GM19023 (cell line): ENCODE results near the gene DEAF1.

Experiments
- ATAC-seq: cut with Tn5 transposase; IDR thresholded peaks from one replicate; pipeline ENCODE4 v1.9.1; 2021; ENCODE audit warnings: mild to moderate bottlenecking, moderate library complexity; ENCODE audit not compliant: unreplicated experiment

The DEAF1 gene

DNA sequence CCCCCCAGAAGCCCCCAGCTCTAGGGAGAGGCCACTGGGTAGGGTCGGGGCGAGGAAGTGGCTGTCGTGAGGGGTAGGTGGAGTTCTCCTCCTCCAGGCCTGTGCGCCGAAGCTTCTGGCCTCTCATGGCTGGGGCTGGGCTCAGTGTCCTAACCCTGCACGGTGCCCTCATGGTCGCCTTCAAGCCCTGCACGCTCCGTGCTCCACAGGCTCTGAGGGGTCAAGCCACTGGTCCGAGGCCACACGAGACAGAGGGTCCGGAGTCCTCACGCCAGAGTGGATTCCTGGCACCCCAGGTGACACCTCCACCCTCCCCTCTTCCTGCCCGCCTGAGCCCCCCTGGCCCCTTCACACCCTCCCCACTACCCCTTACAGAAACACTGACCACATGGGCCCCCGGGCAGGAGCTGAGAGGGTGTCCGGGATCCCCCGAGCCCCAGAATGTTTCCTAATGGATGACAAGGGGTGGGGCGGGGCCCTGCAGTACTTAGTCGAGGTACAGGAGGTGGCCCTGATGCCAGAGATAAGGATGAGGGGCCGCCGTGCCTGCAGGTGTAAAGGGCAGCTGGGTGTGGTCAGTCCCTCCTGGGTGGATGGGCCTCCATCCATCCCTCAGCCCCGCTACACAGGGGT, 69.3 kb downstream of the DEAF1 start:
- no peak for ATAC-seq

DNA sequence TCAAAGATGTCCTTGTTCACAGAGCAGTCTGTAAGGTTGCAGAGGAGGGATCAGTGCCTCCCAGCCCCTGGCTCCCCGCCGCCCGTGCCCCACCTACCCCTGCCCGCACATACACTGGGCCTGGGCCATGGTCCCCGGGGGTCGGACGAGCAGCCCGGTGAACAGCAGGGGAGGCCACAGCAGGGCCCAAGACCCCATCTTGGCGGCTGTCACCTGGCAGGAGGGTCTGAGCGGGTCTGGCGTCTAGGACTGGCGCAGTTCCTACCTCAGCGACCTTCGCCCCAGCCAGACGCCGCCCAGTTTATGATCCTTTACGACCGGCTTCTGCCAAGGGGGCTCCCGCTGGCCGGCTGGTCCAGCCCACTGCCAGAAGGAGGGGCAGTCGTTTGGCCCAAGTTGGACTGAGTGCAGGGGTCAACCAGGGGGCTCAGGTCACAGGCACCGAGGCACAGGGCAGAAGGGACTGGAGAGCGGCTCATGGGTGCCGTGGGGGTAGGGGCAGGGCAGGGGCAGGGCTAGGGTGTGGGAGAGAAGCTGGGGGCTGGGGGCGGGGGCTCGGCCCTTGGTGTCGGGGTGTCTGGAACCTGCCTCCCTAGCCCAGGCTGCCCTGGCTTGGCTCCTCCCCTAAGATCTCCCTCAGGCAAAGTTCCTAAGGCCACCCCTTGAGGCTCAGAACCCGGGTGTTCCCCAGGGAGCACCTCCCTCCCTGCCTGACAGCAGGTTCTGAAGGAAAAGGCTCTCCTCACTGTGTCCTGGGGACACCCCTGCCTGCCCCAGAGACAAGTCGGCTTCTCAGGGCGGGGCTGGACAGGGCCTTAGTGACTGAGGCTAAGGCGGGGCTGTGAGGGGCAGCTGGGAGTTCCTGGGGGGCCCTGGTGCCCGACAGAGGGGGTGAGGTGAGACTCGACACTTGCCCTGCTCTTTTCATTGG, 70.1 kb downstream of the DEAF1 start, which contains the start of gene CDHR5:
Gene CDHR5 (minus strand): TSS at position 251 of the 931 bp plus-strand sequence. CDS start 53 bp downstream, at position 198.
- no peak for ATAC-seq

DNA sequence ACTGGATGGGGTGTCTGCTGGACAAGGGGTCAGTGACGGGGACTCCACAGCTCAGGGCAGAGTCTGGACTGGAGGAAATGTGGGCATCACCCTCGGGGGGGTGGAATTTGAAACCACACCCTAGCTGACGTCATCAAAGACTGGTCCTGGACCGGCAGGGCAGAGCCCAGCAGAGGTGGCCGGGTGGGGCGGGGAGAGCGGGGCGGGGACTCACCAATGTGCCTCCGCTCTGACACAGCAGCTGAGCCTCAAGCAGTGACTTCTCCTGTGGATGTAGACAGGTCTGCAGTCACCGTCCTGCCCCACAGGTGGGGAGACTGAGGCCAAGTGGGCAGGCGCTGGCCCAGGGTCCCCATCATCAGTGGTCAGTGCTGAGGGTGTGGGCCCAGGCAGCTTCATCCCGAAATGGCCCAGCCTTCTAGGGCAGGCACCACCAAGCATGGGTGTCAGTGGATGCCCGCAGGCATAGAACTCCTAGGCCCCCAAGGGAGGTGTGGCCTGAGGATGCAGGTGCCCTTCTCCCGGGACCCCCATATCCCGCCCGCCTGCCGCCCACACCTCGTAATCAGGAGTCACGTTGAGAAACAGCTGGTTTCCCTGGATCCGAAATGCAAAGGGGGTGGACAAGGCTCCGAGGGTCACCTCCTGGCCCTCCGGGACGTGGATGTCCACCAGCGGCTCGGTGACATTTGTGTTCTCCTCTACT, 70.9 kb downstream of the DEAF1 start:
- no peak for ATAC-seq

DNA sequence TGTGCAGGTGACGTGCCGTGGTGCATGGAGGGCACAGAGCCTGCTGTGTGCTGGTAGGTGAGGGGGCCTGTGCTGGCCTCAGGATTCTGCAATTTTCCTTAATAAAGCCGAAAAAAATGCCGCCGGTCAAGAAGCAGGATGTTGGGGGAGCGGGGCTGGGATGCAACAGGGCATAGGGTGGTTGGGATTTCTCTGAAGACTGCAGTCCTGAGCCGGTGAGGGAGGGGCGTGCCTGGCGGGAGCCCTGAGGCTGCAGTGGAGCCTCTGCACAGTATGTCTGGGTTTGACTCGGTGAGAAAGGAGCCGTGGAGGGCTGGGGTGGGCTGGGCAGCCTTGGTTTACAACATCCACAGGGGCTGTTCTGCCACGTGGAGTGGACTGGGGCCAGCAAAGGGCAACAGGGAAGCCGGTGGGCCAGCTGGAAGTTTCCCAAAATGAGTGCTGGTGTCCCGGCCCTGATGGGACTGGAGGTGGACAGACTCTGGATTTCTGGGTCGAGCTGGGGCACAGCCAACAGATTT, 71.6 kb downstream of the DEAF1 start:
- ATAC-seq = no peak

DNA sequence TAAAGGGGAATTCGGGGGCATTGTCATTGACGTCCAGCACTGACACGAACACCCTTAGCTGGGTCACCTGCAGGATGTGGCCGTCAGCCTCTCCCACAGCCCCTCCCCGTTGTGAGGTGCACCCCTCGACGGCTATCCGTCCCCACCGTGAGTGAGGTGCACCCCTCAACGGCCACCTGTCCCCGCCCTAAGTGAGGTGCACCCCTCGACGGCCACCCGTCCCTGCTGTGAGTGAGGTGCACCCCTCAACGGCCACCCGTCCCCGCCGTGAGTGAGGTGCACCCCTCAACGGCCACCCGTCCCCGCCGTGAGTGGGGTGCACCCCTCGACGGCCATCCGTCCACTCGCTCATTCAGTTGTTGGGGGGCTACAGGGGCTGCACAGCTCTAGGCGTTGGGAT, 73.2 kb downstream of the DEAF1 start:
- ATAC-seq = no peak

DNA sequence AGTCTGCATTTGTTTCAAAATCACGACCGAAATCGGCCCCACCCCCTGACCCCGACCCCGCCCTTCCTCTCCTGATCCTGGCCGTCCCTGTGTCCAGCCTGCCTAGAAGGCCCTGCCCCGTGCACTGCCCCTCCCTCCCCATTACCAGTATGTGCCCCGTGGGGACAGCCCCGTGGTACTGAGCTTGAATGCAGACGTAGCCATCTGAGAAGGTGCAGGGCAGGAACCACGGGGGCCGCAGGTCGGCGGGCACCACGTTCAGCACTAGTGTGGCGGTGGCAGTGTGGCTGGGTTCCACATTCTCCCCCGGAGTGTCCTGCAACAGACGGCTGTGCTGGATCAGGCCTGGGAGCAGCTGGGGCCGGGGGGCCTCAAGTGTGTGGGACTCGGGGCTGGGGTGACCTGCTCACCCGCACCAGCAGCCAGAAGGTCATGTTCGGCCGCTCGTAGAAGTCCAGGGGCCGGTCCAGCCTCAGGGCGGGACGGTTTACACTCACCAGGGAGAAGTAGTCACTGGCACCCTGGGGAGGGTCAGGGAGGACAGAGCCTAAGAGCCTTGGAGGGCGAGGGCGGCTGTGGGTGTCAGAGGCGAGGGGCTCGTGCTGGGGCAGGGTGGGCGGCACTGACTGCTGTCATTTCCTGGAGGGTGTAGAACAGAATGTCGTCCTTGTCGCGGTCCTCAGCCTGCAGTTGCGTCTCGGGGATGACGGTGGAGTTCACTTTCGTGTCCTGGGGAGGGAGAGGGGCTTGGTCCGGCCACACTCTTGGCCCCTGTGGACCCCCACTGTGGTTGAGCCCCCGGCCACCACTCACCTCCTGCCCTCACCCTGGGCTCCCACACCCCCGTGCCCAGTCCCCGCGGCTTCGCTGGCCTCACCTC, 73.8 kb downstream of the DEAF1 start:
- no peak for ATAC-seq

DNA sequence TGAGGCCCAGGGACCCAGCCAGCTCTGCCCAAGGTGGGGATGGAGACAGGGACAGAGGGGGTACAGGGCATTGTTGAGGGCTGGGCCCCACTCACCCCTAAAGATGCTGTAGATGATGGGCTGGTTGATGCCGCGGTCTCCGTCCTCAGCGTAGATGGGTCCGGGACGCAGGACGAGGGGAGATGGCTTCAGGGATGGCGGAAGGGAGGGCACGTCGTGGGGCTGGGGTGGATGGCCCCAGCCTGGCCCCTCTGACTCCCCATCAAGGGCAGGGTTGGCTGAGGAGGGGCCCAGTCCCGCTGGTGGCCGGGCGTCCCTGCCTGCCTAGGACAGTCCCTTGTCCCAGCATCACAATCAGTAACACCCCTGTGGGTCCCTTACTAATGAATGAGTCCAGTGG, 74.8 kb downstream of the DEAF1 start:
- ATAC-seq = no peak

DNA sequence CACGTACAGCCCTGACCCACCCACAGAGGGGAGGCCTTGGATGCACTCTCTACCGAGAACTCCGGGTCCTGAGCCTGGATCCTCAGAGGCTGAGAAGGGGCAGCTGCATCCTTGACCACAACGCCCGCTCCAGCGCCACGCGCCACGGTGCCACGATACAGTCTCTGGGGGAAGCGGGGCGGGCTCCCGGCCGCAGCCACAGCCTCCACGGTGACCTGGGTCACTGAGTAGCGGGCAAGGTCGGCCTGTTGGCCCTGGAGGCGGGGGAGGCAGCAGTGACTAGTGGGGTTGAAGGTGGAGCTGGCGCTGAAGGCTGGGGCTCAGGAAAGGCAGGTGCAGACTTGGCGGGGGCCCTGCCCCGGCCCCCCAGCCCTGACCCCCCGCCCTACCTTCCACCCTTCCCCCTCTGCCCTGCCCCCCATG, 75.4 kb downstream of the DEAF1 start:
- ATAC-seq = no peak

DNA sequence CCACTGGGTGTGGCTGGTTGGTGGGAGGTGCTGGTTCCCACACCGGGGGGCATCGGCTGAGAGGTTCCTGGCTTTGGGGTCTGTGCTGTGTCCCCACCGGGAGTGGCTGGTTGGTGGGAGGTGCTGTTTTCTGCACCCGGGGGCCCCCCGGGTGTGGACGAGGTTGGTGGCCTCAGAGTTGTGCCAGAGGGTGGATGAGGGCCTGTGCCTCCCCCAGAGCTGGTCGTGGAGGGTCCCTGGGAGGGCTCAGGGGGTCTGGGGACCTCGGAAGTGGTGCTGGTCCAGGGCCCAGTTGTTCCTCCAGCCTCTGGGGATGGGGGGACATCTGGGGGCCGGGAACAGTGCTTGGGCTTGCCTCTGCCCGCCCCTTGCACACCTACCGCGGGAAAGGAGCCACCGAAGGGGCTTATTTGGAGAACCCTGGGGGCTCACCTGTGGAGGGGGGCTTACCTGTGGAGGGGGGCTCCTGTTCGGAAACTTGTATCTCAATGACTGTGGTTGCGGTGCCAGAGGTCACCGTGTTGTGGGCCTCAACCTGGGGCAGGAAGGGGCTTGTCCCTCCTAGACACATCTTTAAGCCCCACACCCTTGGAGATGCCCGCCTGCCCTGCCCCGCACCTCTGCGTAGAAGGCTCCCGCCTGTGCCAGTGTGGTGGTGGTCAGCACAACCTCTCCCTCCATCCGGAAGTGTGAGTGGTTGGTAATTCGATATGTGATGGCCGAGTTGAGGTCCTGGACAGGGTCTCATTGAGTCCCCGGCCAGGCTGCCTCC, 76.0 kb downstream of the DEAF1 start:
- ATAC-seq = no peak

DNA sequence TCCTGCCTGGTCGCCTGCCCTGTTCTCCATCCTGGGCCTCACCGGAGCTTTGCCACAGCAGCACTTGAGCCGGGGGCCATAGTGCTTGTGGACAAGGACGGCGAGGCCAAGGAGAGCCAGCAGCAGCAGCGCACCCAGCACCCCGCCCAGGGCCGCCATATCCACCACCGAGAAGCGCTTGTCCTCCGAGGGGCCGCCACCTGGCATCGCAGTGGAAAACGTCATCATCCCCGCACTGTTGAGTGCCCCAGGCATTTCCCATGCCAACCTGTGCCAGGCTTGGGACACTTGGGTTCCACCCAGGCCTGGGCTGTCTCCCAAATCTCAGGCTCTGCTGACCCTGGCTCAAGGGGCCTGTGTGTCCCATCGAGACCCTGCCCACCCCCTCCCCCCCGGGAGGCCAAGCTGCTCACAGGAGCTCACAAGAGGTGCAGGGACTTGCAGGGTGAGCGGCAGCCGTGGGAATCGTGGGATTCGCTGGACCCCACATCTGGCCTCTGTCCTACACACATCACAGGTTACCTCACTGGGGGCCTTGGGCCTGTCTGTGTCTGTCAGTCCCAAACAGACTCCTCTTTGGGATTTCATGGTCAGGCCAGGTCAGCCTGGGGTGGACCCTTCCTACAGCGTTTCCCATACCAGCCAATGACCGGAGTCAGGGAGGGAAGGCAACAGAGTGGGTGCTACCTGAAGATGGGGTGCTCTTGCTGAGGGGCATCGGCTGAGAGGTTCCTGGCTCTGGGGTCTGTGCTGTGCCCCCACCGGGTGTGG, 76.9 kb downstream of the DEAF1 start:
- ATAC-seq = no peak

DNA sequence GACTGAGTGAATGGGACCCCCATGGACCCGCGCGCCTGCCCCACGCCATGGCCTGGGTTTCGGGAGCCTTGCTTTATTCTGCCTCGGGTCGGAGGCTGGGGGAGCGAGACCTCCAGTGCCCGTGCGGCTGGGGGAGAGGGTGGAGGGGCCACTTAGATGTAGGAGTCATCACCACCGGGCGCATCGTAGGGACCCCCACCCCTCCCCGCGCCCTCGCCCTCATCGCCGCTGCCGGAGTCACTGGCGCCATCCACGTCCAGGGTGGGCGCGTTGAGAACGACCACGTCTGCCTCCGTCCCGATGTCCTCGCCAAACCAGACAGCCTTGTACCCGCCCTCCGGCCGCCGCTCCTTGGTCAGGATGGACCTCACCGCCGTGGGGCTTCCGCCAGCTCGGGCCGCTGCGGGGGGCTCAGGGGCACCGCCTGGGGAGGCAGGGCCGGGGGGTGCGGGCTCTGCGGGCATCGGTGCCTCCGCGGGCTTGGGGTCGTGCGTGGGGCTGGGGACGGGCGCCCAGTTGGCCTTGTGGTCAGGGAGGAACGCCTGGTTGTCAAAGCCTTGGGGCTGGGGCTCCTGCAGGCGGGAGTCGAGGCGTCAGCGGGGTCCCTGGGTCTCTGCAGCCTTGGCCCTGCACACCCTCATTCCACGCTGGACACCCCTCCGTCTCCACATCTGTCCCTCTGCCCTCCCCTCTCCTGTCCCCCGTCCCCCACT, 77.7 kb downstream of the DEAF1 start:
- ATAC-seq = no peak

DNA sequence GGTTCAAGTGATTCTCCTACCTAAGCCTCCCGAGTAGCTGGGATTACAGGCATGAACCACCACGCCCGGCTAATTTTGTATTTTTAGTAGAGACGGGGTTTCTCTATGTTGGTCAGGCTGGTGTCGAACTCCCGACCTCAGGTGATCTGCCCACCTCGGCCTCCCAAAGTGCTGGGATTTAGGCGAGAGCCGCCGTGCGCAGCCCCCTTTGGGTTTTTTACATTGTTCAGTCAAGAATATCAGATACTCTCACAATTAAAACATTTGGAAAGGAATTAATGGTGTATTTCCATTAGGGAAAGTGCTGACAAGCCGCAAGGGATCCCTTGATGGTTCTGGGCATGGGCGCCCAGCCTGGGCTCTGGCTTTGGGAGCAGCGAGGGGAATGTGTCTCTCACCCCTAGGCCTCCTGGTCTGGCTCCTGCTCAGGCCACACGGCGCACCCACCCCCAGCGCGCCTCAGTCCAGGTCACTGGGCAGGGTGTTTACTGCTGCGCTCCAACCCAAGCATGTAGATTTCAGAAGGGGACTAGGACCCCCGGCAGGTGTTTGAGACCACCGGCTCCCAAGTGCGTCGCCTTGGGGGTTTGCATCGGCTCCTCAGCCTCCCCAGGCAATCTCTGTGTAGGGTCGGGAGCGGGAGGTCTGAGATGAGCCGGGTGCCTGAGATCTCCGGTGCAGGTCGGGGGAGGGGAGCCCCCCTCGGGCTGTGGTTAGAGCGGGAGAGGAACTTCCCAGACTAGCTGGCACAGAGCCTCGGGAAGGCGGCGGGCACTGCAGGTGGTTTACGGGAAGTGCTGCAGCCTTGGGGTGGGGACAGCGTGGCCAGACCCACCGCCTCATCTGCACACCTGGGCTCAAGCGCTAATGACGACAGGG, 78.5 kb downstream of the DEAF1 start:
- ATAC-seq = no peak

DNA sequence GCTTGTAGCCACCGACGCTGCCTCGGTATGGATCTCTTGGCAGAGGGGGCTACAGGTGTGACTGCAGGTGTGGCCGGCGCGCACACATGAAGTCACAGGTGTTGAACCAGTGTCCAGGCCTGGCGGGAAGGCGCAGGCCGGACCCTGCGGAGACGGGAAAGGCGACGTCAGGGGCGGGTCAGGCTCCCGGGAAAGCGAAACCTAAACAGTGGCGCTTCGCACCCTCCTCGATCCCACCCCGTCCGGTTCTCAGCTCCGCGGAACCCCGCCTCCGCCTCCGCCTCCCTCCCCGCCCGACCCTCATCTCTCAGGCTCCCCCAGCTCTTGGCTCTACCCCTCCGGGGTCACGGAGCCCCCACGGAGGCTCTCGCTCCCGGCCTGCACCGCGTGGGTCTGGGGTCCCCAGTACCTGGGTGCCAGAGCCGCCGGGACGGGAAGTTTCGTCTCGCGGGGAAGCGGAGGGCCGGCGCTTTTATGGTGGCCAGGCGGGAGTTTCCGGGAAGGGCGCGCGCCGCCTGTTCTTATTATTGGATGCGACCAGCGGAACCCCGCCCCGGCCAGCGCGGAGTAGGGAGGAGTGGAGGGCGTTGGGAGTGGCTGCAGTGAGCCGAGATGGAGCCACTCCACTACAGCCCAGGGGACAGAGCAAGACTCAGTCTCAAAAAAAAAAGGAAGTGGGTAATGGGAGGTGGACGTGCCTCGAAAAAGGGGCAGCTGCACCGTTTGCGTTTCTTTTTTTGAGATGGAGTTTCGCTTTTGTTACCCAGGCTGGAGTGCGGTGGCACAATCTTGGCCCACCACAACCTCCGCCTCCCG, 79.3 kb downstream of the DEAF1 start, which contains the start of gene IRF7:
Gene IRF7 (minus strand): TSS at position 447 of the 816 bp plus-strand sequence. CDS start 586 bp downstream, outside the sequence.
- ATAC-seq = peak; percentile 80

DNA sequence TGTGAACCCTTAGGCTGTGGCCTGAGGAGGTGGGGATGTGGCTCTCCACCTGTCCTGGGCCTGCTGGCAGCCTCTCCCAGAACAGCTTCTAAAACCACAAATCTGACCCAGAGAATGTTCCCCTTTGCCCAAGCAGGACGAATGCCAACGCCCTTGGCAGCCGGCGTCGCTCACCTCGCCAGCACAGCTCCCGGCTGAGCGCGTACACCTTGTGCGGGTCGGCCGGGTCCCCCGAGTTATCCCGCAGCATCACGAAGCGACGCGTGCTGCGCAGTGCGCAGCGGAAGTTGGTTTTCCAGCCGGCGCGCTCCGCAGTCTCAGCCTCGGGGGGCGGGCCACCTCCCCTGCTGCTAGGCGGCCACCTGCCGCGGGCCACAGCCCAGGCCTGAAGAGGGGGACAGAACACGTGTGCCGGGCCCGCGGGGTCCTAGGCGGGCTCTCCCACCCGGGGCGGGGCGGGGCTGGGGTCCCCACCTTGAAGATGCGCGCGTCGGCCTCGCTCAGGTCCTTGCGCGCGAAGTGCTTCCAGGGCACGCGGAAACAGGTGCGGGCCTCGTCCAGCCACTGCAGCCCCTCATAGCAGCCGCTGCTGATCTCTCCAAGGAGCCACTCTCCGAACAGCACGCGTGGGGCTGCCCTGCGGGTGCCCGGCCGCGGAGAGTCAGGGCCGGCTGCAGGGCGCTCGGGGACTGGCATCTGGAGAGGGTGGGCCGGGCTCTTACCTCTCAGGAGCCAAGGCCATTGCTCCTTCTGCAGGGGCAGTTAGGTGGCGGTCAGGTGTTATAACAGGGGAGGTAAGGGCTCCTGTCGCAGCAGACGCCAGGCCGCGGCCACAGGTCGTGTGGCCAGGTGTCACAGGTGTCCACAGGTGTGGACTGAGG, 80.2 kb downstream of the DEAF1 start:
- ATAC-seq = no peak

DNA sequence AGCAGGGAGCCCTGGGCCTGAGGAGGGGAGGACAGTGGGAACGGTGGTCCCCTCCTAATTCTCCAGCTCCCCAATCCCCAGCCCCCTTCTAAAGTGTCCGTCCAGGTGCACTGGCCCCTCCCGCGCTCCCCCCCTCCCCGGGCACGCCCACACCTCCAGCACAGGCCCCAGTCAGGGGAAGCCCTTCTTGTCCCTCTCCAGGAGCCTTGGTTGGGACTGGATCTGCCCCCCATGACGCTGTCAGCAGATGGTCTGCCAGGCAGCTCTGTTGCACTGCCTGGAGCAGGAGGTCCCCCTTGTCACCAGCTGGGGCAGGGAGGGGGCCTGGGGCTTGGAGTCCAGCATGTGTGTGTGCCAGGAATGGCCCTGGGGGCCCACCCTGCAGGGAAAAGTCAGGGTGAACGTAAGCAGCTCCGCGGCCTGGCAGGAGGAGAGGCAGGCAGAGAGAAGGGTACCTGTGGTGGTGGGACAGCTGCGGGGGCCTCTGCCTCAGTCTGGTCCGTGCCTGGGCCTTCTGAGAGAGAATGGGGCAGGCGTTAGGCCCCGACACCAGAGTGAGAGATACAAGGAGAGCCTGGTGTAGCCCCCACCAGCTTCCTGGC, 80.9 kb downstream of the DEAF1 start:
- ATAC-seq = no peak
